Breast epithelium (tissue), 4 donors: ENCODE results near the gene PKN3. TPM values are rescaled to one million over a fixed set of nuclear protein-coding genes. Genes with fewer than 3 reads are reported as not detected.

Experiments used
- DNase-seq, 2 donors: peaks; one replicate each; pipeline ENCODE4 v3.0.0-alpha.2; 2019; ENCODE audit warnings: low spot score in 2 of 2
- H3K27ac ChIP-seq, 2 donors: fragments of 200-600 bp; sonication (generic) in 1 of 2; one replicate each; pipeline ENCODE4 v1.5.1; 2016 to 2019; ENCODE audit warnings: mild to moderate bottlenecking in 1 of 2
- H3K27me3 ChIP-seq, 2 donors: fragments of 200-600 bp; sonication (generic) in 1 of 2; one replicate each; pipeline versions ENCODE4 v1.5.1 to v1.6.0; 2017 to 2019; ENCODE audit warnings: control low read depth in 1 of 2, mild to moderate bottlenecking in 1 of 2
- H3K36me3 ChIP-seq: fragments of 200-600 bp; one replicate; pipeline ENCODE4 v1.5.1; 2019
- H3K4me1 ChIP-seq, 2 donors: fragments of 200-600 bp; sonication (generic); one replicate each; pipeline ENCODE4 v1.5.1; 2016 to 2019; ENCODE audit warnings: control low read depth in 1 of 2
- H3K4me3 ChIP-seq, 3 donors: fragments of 200-600 bp; sonication (generic); 1 replicate in 2 of 3; 2 replicates in 1 of 3; pipeline ENCODE4 v1.5.1; 2016 to 2019; ENCODE audit warnings: mild to moderate bottlenecking in 3 of 3, moderate library complexity in 2 of 3
- H3K9me3 ChIP-seq, 2 donors: fragments of 200-600 bp; sonication (generic) in 1 of 2; one replicate each; pipeline ENCODE4 v1.5.1; 2016 to 2019; ENCODE audit warnings: control low read depth in 1 of 2
- POLR2A ChIP-seq: fragments of 450-650 bp; IDR thresholded peaks from one replicate; pipeline ENCODE4 v1.6.1; 2016; ENCODE audit warnings: antibody characterized with exemption, mild to moderate bottlenecking, moderate library complexity
- POLR2AphosphoS5 ChIP-seq, 3 donors: sonication (generic); formaldehyde crosslinking; IDR thresholded peaks; one replicate each; pipeline ENCODE4 v1.6.1; 2017; ENCODE audit warnings: antibody characterized with exemption in 3 of 3
- intact Hi-C: fragments of 100-400 bp; cut with DNase I; formaldehyde crosslinking; loops from one replicate; pipeline ENCODE4 v1.15.1; 2023; ENCODE audit warnings: low total_unique reads
- total RNA-seq, 3 donors: library from RNA; depleted of rRNA; stranded (reverse); fragments of >200 nt; gene quantifications; one replicate each; pipeline ENCODE4 v1.1.0, GENCODE V29; 2016
- TF ChIP-seq, protein P1 (sequence below), 3 donors: fragments of 450-650 bp; IDR thresholded peaks; one replicate each; pipeline ENCODE4 v1.5.1; 2016 to 2017; ENCODE audit warnings: antibody characterized with exemption in 3 of 3, mild to moderate bottlenecking in 3 of 3, moderate library complexity in 3 of 3

PKN3 gene
- total RNA-seq, 3 donors from 2014 or later: 2.6 to 8.5 (median 7.0) TPM

DNA sequence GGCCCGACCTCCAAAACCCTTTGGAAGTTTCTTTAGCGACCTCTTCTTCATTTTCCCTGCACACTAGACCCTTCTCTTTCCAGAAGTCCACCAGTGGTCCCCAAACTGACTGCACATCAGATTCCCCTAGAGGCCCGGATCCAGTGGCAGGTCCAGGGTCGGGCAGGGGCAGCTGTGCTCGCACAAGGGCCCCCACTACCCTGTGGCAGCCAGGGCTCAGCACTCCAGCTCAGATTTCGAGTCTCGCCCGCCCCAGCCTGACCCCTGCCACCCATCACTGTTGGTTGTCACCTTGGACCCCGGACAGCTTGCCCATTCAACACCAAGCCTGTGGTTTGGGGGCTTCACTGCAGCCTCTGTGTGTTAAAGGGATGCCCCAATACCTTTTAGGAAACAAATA is 29.4 kb downstream of the PKN3 start:
- DNase-seq: no peak
- Histone ChIP-seq H3K9me3 (no peaks in the 10 kb centered on the region), H3K27me3 (no peaks in the 10 kb centered on the region), H3K4me1 (no peaks in the 10 kb centered on the region), H3K4me3 (no peak overlapping the region), H3K27ac (no peak overlapping the region), H3K36me3 (no peaks in the 10 kb centered on the region)
- intact Hi-C loops: no loop called here
- no peak for TF ChIP-seq POLR2A
- TF ChIP-seq, protein P1, sequence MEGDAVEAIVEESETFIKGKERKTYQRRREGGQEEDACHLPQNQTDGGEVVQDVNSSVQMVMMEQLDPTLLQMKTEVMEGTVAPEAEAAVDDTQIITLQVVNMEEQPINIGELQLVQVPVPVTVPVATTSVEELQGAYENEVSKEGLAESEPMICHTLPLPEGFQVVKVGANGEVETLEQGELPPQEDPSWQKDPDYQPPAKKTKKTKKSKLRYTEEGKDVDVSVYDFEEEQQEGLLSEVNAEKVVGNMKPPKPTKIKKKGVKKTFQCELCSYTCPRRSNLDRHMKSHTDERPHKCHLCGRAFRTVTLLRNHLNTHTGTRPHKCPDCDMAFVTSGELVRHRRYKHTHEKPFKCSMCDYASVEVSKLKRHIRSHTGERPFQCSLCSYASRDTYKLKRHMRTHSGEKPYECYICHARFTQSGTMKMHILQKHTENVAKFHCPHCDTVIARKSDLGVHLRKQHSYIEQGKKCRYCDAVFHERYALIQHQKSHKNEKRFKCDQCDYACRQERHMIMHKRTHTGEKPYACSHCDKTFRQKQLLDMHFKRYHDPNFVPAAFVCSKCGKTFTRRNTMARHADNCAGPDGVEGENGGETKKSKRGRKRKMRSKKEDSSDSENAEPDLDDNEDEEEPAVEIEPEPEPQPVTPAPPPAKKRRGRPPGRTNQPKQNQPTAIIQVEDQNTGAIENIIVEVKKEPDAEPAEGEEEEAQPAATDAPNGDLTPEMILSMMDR (IDR thresholded peaks at IDR 0.05): no peak
- TF ChIP-seq POLR2AphosphoS5 (IDR thresholded peaks at IDR 0.05): no peak

DNA sequence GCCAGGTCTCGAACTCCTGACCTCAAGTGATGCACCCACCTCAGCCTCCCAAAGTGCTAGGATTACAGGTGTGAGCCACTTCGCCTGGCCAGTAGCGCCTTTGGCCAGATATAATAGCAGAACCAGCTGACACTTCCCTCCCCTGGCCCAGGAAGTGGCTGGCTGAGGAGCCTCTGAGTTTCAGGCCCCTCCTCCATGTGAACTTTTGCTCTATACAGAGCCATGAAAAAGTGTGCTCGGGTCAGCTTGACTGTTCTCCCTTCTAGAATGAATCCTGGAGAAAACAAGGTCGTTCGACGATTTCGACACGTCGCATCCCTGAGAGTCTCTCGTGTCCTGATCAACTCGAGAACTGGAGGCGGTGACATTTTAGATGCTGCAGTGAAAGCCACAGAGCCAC is 30.3 kb downstream of the PKN3 start:
- Histone ChIP-seq H3K27me3 (no peaks in the 10 kb centered on the region), H3K4me1 (no peaks in the 10 kb centered on the region), H3K27ac (no peak overlapping the region), H3K36me3 (no peaks in the 10 kb centered on the region), H3K9me3 (no peaks in the 10 kb centered on the region), H3K4me3 (no peak overlapping the region)
- TF ChIP-seq, protein P1 (IDR thresholded peaks at IDR 0.05): no peak
- no peak for TF ChIP-seq POLR2A
- no peak for TF ChIP-seq POLR2AphosphoS5 (IDR thresholded peaks at IDR 0.05)
- intact Hi-C loops: no loop called here
- no peak for DNase-seq

DNA sequence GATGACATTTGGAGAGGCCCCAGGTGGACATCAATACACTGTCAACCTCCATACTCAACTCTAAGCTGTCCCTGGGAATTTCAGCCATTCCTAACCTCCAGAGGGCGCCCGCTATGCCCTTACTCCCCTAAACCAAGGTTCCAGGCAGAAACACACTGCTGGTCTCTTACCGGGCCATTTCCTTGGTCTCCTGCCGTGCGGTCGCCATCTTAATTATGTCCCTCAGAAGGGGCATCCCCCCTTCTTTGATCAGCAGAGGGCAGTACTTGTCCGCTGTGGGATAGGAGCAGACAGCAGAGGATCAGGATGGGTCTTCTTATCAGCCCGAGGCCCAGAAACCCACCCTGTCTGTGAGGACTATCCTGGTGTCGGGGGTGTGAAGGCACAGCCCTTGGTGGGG is 31.0 kb downstream of the PKN3 start:
- H3K9me3 ChIP-seq: no peaks in the 10 kb centered on the region

DNA sequence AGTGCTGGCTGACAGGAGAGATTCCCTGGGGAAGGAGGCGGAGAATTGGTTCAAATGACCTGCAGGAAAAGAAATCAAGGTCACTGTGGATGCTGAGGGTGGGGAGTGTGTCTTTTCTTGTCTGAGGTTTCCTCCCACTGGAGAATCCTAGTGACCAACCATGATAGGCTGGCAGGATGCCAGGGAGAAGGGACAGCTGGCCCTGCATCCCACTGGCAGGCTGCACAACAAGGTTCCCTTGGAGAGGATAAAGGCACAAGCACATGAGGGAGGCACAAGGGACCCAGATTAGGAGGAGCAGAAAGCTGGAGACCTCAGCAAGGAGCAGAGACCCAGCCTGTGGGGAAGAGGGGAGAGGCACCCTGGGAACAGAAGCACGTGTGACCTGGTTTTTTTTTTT is 33.1 kb downstream of the PKN3 start:
- Histone ChIP-seq H3K27me3 (no peaks in the 10 kb centered on the region), H3K27ac (no peak overlapping the region), H3K4me1 (no peaks in the 10 kb centered on the region), H3K36me3 (no peaks in the 10 kb centered on the region), H3K4me3 (no peak overlapping the region), H3K9me3 (no peaks in the 10 kb centered on the region)
- TF ChIP-seq, protein P1 (IDR thresholded peaks at IDR 0.05): no peak
- no peak for TF ChIP-seq POLR2A
- TF ChIP-seq POLR2AphosphoS5 (IDR thresholded peaks at IDR 0.05): no peak
- no peak for DNase-seq
- intact Hi-C loops: no loop called here

More for the DNA sequence above, 31.0 kb downstream of the PKN3 start:
- DNase-seq: peak; percentile 32 to 80
- H3K4me1 ChIP-seq: no peaks in the 10 kb centered on the region
- H3K4me3 ChIP-seq: no peak overlapping the region
- no peaks in the 10 kb centered on the region for H3K36me3 ChIP-seq
- peak overlapping the region in 1 of 2 donors; percentile 40 for H3K27ac ChIP-seq
- no peak for TF ChIP-seq POLR2AphosphoS5 (IDR thresholded peaks at IDR 0.05)
- TF ChIP-seq, protein P1 (IDR thresholded peaks at IDR 0.05): peak in 2 of 3 donors; percentile 29 to 39
- intact Hi-C loops: no loop called here
- H3K27me3 ChIP-seq: no peaks in the 10 kb centered on the region

DNA sequence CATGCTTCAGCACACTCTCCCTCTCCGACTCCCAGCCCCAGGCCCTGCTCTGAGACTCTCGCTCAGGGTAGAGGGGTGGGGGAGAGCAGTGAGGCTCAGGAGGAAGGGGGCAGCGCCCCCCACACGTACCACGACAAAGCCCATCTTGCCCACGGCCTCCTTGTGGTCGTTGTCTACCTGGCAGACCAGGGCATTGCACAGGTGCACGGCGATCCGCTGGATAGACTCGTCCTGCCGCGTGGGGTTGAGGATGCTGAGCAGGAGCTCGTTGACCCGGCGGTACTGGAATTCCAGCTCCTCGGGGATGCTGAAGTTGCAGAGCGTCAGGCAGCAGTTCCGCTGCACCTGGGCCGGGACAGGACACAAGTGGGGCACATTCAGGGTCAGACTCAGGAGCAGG is 40.1 kb downstream of the PKN3 start:
- no peaks in the 10 kb centered on the region for H3K36me3 ChIP-seq
- H3K4me3 ChIP-seq: no peak overlapping the region
- no peaks in the 10 kb centered on the region for H3K27me3 ChIP-seq
- intact Hi-C loops: no loop called here
- no peak for DNase-seq
- no peak overlapping the region for H3K27ac ChIP-seq
- H3K9me3 ChIP-seq: no peaks in the 10 kb centered on the region
- H3K4me1 ChIP-seq: no peaks in the 10 kb centered on the region
- TF ChIP-seq POLR2AphosphoS5 (IDR thresholded peaks at IDR 0.05): no peak
- TF ChIP-seq POLR2A: no peak
- TF ChIP-seq, protein P1 (IDR thresholded peaks at IDR 0.05): no peak
